T-helper 17 cell (primary cell): ENCODE results near the gene ZP1. TPM values are rescaled to one million over a fixed set of nuclear protein-coding genes. Genes with fewer than 3 reads are reported as not detected.
A peak's percentile ranks its signal among the peaks of the same experiment; 100 is the strongest.
"Not testable (repeated sequence)": the region's sequence is repeated elsewhere in the genome, so short reads cannot be mapped to it uniquely, and the experiment has no call there.

ENCODE experiments used
- ATAC-seq: fragments of 150-1000 bp; cut with Tn5 transposase; 2 replicates; pipeline ENCODE4 v1.10.0; 2021; ENCODE audit warnings: mild to moderate bottlenecking, moderate library complexity
- DNase-seq, 3 donors: peaks; one replicate each; pipeline versions ENCODE4 v3.0.0 to v3.0.0-alpha.2; 2020 to 2021
- H3K9me3 ChIP-seq: one replicate; pipeline ENCODE4 v1.7.0; 2013; ENCODE audit warnings: low read length, mild to moderate bottlenecking; ENCODE audit not compliant: control insufficient read depth, poor library complexity, severe bottlenecking
- H3K27ac Mint-ChIP-seq: one replicate; pipeline ENCODE4 v1.8.0; 2022; ENCODE audit warnings: mild to moderate bottlenecking, moderate library complexity, mixed read lengths
- H3K27me3 Mint-ChIP-seq: one replicate; pipeline ENCODE4 v1.8.0; 2022; ENCODE audit warnings: mixed read lengths
- H3K36me3 Mint-ChIP-seq: one replicate; pipeline ENCODE4 v1.8.0; 2022; ENCODE audit warnings: low read depth, mixed read lengths
- H3K4me1 Mint-ChIP-seq: one replicate; pipeline ENCODE4 v1.8.0; 2022; ENCODE audit warnings: mild to moderate bottlenecking, mixed read lengths
- H3K4me3 Mint-ChIP-seq: one replicate; pipeline ENCODE4 v1.8.0; 2022; ENCODE audit warnings: mild to moderate bottlenecking, moderate library complexity, mixed read lengths
- total RNA-seq, 4 donors: library from RNA in 2 of 4; stranded (reverse) in 2 of 4; gene quantifications; one replicate each; pipeline ENCODE4 v1.2.3 and lab custom pipeline; 2022 to 2026

ZP1 gene
- not detected for total RNA-seq
- total RNA-seq (lab: John Stamatoyannopoulos, UW): 0 to 0.15 reads per million in 2 donors

DNA sequence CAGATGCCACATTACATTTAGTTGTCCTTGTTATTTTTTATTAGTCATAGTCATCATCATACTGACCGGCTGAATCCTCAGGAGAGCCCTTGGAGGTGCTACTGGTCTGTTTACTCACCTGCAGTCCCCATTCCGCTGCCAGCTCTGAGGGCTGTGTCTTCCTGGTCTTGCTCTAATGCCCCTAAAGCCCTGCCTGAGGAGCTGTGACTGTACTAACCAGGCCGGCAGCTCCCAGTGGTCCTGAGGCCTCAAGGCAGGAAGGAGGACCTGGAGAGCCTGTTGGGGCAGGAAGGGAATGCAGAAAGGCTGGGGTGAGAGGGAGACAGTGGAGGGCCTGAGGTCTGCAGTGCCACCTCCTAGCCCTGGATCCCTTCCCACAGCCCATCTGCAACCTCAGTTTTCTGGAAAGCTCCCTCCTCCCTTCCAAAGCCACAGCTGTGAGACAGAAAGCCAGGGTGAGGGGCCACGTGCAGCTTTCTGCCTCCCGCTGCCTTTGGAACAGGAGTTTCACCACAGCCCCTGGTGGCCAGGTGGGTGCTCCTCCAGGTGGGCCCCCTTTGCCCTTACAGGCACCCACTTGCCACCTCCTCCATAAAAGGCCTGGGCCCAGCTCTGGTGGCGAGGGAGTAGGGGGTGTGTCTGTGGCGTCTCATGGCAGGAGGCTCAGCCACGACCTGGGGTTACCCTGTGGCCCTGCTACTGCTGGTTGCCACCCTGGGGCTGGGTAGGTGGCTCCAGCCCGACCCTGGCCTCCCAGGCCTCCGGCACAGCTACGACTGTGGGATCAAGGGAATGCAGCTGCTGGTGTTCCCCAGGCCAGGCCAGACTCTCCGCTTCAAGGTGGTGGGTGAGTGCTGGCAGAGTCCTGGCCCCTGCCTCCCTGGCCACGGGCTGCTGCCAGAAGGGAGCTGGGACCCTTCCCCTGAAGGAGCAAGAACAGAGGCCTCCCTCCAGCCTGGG lies at the start of gene ZP1:
Gene ZP1 (plus strand): TSS at position 632 of the 960 bp plus-strand sequence. CDS start 20 bp downstream, at position 652.
- no peak for DNase-seq
- Mint-ChIP-seq H3K36me3 (no peaks in the 10 kb centered on the region), H3K27ac (peak within 1 kb of the TSS; percentile 21), H3K4me3 (no peak within 1 kb of the TSS), H3K27me3 (peaks cover 7% of the 10 kb centered on the region), H3K4me1 (peaks cover 4% of the 10 kb centered on the region)
- H3K9me3 ChIP-seq: no peaks in the 10 kb centered on the region
- ATAC-seq: no peak

DNA sequence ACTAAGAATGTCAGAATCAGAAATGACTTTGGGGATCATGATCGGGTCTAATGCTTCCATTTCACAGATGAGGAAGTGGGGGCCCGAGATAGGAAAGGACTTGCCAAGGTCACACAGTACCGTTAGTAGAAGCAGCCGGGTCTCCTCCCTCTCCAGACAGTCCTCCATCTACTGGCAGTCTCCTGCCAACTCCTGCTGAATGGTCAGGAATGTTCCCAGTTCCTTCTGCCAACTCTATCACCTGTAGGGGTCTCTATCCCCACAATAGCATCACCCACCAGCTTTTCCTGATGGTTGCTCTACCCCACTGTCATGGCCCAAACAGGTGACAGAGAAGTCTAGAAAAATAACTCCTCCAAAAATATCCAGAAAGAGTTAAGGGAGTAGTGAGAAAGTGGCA lies 49.3 kb upstream of the ZP1 start:
- peaks cover 11% of the 10 kb centered on the region for H3K27me3 Mint-ChIP-seq

GRCh38 chr11:60821827-60822599 lies 45.3 kb upstream of the ZP1 start:
- Mint-ChIP-seq H3K27ac (no peak overlapping the region), H3K27me3 (peaks cover 18% of the 10 kb centered on the region), H3K4me3 (no peak overlapping the region), H3K4me1 (peaks cover under 1% of the 10 kb centered on the region), H3K36me3 (no peaks in the 10 kb centered on the region)
- H3K9me3 ChIP-seq: peaks cover 2% of the 10 kb centered on the region
- no peak for DNase-seq
- ATAC-seq: no peak

More for the DNA sequence above, 49.3 kb upstream of the ZP1 start:
- DNase-seq (no peak), ATAC-seq (no peak)
- no peaks in the 10 kb centered on the region for H3K4me1 Mint-ChIP-seq
- no peak overlapping the region for H3K4me3 Mint-ChIP-seq
- H3K27ac Mint-ChIP-seq: no peak overlapping the region
- H3K9me3 ChIP-seq: peaks cover 8% of the 10 kb centered on the region
- no peaks in the 10 kb centered on the region for H3K36me3 Mint-ChIP-seq

DNA sequence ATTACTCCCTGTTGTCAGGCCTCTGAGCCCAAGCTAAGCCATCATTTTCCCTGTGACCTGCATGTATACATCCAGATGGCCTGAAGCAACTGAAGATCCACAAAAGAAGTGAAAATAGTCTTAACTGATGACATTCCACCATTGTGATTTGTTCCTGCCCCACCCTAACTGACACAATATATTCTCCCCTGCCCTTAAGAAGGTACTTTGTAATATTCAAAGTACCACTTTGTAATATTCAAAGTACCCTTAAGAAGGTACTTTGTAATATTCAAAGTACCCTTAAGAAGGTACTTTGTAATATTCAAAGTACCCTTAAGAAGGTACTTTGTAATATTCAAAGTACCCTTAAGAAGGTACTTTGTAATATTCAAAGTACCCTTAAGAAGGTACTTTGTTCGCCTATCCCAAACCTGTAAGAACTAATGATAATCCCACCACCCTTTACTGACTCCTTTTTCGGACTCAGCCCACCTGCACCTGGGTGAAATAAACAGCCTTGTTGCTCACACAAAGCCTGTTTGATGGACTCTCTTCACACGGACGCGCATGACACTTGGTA lies 43.5 kb upstream of the ZP1 start:
- H3K27me3 Mint-ChIP-seq: peaks cover 34% of the 10 kb centered on the region
- not testable (repeated sequence) for ATAC-seq, H3K4me1 Mint-ChIP-seq, H3K27ac Mint-ChIP-seq, DNase-seq, H3K36me3 Mint-ChIP-seq, H3K4me3 Mint-ChIP-seq, H3K9me3 ChIP-seq

DNA sequence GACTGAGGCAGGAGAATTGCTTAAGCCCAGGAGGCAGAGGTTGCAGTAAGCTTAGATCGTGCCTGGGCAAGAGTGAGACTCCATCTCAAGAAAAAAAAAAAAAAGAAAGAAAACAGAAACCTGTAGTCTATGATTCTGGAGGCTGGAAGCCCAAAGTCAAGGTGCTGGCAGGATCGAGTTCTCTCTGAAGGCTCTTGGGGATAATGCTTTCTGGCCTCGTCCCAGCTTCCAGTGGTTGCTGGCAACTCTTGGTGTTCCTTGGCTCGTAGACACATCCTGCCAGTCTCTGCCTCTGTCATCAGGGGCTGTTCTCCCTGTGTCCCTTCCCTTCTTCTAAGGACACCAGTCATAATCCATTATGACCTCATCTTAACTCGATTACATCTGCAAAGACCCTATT lies 42.2 kb upstream of the ZP1 start:
- DNase-seq (no peak), ATAC-seq (no peak)
- H3K27ac Mint-ChIP-seq: no peak overlapping the region
- H3K9me3 ChIP-seq: no peaks in the 10 kb centered on the region
- H3K4me3 Mint-ChIP-seq: no peak overlapping the region
- peaks cover 4% of the 10 kb centered on the region for H3K4me1 Mint-ChIP-seq
- no peaks in the 10 kb centered on the region for H3K36me3 Mint-ChIP-seq
- peaks cover 38% of the 10 kb centered on the region for H3K27me3 Mint-ChIP-seq

DNA sequence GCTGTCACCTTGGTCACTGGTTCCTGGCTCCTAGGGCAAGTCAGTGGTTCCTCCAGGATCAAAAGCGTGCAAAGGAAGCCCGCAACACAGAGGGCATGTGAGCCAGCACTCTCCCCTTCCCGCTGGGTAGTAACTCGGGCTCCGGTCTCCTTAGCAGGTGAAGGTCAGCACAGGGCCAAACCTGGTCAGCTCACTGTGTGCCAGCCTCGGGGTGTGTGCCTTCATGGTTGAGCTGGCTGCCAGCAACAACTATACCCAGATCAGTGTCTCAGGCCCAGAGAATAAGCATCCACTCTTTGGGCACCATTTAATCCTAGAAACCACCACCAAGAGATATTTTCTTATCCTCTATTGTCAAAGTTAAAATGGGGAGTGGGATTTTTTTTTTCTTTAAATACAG lies 41.6 kb upstream of the ZP1 start:
- no peaks in the 10 kb centered on the region for H3K9me3 ChIP-seq
- ATAC-seq (no peak), DNase-seq (no peak)
- H3K36me3 Mint-ChIP-seq: no peaks in the 10 kb centered on the region
- H3K27me3 Mint-ChIP-seq: peaks cover 37% of the 10 kb centered on the region
- H3K4me3 Mint-ChIP-seq: no peak overlapping the region
- H3K4me1 Mint-ChIP-seq: peaks cover 4% of the 10 kb centered on the region
- H3K27ac Mint-ChIP-seq: no peak overlapping the region

- Mint-ChIP-seq H3K36me3 (peaks cover 2% of the 10 kb centered on the region), H3K4me3 (no peak overlapping the region), H3K27ac (no peak overlapping the region), H3K4me1 (peaks cover 4% of the 10 kb centered on the region), H3K27me3 (peaks cover 58% of the 10 kb centered on the region)
- ATAC-seq: no peak
- H3K9me3 ChIP-seq: no peaks in the 10 kb centered on the region
- no peak for DNase-seq
These were observed 36.7 kb upstream of the ZP1 start for GRCh38 chr11:60830478-60831142.

- Mint-ChIP-seq H3K27me3 (peaks cover 59% of the 10 kb centered on the region), H3K36me3 (peaks cover 2% of the 10 kb centered on the region), H3K27ac (no peak overlapping the region), H3K4me1 (peaks cover 4% of the 10 kb centered on the region), H3K4me3 (no peak overlapping the region)
- ATAC-seq: peak; percentile 86
- H3K9me3 ChIP-seq: no peaks in the 10 kb centered on the region
- peak; percentile 60 to 73 (median 60) for DNase-seq
These were observed 36.2 kb upstream of the ZP1 start for GRCh38 chr11:60831143-60831500.

GRCh38 chr11:60831501-60832079 lies 35.8 kb upstream of the ZP1 start:
- Mint-ChIP-seq H3K36me3 (peaks cover 2% of the 10 kb centered on the region), H3K4me1 (peaks cover 4% of the 10 kb centered on the region), H3K27me3 (peaks cover 59% of the 10 kb centered on the region), H3K27ac (no peak overlapping the region), H3K4me3 (no peak overlapping the region)
- no peaks in the 10 kb centered on the region for H3K9me3 ChIP-seq
- no peak for ATAC-seq
- no peak for DNase-seq

DNA sequence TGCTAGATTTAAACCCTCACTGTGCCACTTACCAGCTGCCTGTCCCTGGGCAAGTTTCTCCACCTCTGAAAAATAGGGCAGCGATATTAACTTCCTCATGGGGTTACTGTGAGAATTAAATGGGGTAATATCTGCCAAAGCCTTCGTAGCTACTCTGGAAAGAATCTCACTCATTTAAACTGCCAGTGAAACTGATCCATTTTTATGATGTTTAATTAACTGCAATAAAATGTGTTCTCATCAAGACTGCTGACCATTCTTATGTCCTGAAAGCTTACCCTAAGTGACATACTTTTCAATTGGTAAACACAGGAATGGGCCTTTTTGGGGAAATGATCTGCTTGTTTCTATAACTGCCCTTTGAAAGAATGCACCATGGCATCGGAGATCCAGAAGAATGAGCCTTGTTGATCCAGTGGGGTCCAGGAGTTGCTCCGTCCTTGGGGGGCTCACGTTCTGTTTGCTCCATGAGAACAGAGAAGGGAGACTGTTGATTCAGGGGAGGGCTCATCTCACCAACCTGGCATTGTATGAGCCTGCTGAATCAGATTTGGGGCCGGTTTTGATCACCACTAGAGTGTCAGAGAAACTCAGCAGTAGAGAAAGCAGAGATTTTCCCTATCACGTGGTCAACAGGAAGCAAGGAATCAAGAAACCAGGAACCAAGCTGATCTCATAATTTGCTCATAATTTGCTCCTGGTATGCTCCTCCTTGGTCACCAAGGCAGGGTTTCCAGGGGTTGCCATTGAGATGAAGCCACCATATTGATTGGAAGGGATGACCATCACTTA lies 32.4 kb upstream of the ZP1 start:
- ATAC-seq: no peak
- Mint-ChIP-seq H3K36me3 (peaks cover 2% of the 10 kb centered on the region), H3K4me3 (no peak overlapping the region), H3K27me3 (peaks cover 39% of the 10 kb centered on the region), H3K27ac (peak overlapping the region; percentile 59), H3K4me1 (peaks cover 3% of the 10 kb centered on the region)
- H3K9me3 ChIP-seq: no peaks in the 10 kb centered on the region
- no peak for DNase-seq

- DNase-seq (no peak), ATAC-seq (no peak)
- Mint-ChIP-seq H3K4me1 (peaks cover 3% of the 10 kb centered on the region), H3K36me3 (peaks cover 2% of the 10 kb centered on the region), H3K27ac (peak overlapping the region; percentile 59), H3K27me3 (peaks cover 39% of the 10 kb centered on the region), H3K4me3 (no peak overlapping the region)
- H3K9me3 ChIP-seq: no peaks in the 10 kb centered on the region
These were observed 31.9 kb upstream of the ZP1 start for GRCh38 chr11:60835534-60835846.

DNA sequence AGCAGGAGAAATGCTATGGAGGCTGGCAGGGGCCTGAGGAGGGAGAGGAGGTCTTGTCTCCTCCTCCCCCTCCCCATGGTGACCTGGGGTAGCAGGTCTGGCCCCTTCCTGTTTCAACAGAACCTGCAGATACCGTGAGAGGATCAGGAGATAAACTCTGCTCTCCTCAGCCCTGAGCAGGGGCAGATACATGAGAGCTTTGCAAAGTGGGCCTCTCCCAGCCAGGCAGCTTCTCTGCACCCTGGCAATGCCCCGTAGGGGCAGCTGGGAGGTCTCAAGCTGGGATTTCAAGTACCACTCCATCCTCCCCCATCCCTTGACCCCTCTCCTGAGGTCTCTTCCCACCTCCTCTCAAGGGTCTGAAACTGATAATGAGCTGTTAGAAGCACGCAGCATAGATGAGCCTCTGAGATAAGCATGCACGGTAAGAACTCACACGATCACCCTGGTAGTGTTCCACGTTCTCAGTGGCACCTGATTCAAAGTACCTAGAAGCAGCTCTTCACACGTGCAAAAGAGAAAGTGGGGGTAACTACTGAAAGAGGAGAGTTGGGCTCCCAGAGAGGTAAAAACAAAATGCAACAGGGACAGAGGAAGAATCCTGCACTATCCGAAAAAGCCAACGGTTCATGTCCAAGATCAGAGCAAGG lies 30.4 kb upstream of the ZP1 start:
- H3K4me3 Mint-ChIP-seq: no peak overlapping the region
- no peak for ATAC-seq
- no peaks in the 10 kb centered on the region for H3K9me3 ChIP-seq
- H3K4me1 Mint-ChIP-seq: peaks cover 13% of the 10 kb centered on the region
- no peak overlapping the region for H3K27ac Mint-ChIP-seq
- no peak for DNase-seq
- H3K36me3 Mint-ChIP-seq: peaks cover 5% of the 10 kb centered on the region
- H3K27me3 Mint-ChIP-seq: peaks cover 25% of the 10 kb centered on the region
